DMS 273 treated with DMSO at 0.1 percent for 48 hours (cell line): ENCODE measurements around the gene GJA5.

Experiments used
- DNase-seq: peaks from one replicate; lab custom pipeline; 2025; lab: John Stamatoyannopoulos, UW

GJA5 gene

DNA sequence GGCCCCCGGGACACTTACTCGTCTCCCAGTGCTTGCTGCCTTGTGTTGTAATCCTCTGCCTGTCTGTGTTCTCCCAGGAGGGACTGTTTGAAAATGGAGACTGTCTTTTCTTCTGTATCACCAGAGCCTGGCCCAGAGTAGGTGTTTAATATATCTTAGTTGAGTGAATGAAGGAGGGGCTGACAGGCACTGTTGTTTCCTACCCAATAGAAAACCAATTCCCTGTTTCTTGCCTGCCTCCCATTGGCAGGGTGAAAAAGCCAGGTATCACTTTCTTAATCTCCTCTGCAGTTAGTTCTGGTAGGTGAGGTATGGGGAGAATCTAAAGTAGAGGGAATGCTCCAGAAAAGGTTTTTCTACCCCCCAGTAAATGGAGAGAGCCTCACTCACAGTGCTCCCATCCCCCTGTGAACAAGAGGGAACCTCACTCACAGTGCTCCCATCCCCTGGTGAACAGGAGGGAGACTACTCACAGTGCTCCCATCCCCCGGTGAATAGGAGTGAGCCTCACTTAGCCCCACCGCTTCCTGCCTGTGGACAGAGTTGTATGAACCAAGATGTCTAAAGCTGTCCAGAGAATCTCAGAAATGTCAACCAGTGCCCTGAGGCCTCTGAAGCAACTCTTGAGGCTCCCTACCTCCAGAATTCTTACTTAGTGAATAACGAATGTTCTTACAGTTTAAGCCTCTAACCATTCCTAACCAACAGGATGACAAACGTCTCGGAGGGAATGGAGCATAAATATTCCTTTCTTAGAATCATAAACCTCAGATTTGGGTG lies at the start of gene GJA5:
Gene GJA5 (minus strand): TSS at position 122 of the 780 bp plus-strand sequence. CDS start 1,364 bp downstream, outside the sequence.
- DNase-seq = no peak

DNA sequence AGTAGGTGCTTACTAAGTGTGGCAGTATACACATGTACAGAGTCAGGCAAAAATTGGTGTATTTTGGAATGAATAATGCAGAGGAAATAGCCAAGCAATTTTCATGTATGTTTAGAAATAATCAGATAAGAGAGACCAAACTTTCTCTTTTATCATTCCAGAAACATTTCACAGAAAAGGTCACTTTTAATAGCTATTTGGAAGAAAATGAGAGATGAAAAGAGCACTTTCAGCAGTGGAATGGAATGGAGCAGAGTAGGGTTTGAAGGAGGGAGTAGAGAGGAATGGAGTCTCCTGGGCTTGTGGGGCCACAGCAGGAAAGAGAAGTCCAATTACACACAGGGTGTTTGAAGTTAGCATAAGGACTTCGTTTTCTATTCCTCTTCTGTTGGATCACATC lies 48.8 kb upstream of the GJA5 start:
- no peak for DNase-seq

DNA sequence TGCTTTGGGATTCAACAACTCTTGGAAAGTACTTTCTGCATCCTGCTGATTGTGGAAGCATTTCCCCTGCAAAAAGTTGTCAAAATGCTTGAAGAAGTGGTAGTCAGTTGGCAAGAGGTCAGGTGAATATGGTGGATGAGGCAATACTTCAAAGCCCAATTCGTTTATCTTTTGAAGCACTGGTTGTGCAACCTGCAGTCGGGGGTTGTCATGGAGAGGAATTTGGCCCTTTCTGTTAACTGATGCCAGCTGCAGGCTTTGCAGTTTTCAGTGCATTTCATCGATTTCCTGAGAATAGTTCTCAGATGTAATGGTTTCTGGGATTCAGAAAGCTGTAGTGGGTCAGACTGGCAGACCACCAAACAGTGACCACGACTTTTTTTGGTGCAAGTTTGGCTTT lies 47.6 kb upstream of the GJA5 start:
- no peak for DNase-seq

DNA sequence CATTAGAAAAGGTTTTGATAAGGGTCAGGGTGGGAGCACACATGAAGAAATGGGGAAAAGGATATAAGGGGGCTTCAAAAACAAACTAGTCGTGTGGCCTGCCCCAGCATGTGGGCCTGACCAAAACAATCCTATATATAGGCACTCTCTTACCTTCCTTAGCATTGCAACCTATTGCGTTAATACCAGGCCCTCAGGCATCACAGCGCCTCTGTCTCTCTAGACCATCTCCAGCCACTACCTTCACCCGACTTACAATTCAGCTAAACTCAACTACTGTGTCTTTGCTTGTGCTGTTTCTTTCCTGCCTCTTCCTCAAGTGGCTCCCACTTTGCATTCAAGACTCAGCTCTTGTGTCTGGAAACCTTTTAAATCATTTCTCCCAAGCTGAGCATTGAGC lies 47.0 kb upstream of the GJA5 start:
- DNase-seq = no peak

DNA sequence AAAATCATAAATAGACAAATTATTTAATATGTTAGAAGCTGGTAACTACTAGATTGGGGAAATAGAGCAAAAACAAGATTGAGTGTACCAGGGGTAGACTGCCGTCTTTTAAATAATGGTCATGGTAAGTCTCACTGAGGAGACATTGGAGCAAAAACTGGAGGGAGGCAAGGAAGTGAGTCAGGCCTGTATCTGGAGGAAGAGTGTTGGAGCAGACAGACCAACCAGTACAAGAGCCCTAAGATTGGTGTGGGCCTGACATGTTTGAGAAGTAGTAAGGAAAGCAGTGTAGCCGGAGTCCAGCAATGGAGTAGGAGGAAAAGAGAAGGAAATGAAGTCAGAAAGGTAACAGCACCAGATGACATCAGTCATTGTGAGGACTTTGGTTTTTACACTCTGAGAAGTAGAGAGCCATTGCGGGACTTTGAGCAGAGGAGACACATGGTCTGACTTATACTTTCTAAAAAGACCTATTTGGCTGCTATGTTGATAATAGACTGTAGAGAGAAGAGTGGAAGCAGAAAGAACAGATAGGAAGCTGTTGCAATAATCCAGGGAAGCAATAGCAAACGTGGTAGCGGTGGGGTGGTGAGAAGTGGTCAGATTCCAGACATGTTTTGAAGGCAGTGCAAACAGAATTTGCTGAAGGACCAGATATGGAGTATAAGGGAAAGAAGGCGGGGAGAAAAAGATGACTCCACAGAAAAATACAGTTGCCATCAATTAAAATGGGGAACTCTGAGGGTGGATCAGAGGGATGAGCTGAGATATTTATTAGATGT lies 44.7 kb upstream of the GJA5 start:
- no peak for DNase-seq

DNA sequence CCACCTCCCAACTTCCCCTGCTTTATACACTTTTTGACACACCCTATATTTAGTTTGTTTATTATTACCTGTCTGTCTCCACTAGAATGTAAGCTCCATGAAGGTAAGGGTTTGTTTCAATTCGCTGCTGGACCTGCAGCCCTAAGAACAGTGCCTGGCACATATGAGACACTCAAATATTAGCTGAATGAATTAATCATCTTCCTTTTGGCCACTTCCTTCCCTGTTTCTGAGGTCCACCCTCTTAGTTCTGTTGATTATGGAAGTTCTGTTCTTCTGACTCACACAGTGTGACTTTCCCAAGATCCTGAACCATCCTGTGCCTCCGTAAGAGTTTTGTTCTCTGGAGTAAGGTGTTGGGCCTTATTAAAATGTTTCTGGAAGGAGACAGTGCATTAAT lies 40.4 kb upstream of the GJA5 start:
- no peak for DNase-seq

DNA sequence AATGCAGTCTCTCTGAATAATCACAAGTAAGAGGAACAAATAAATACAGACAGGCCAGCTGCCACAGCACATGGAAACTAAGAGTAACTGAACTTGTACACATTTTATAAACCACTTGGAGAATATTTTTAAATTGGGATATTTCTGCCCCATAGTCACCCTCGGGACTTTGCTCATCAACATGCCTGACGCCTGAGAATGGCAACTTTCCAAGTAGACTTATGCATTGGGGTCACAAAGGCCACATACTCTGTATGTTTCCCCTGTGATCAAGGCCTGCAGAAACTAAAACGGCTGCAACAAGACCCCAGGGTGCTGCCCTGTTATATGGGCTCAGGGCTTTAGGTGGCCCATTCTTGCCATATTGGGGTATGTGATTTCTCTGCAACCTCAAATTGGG lies 38.3 kb upstream of the GJA5 start:
- no peak for DNase-seq

DNA sequence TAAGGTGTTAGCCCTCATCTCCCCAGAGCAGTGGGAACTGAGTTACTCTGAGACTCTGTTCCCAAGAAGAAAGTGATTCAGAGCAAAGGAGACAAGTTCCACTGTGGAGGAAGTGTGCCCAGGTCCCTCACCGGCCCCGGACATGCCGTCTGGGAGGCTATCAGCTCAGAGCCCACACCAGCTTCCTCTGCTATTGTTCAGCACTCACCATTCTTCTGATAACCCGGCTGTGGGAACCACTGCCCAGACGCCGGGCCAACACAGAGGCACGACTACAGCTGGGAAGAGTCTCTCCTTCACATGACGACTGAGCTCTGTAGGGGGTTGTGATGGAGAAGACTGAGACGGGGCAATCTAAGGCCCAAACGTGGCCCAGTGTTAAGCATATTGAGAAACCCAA lies 34.2 kb upstream of the GJA5 start:
- DNase-seq = no peak

DNA sequence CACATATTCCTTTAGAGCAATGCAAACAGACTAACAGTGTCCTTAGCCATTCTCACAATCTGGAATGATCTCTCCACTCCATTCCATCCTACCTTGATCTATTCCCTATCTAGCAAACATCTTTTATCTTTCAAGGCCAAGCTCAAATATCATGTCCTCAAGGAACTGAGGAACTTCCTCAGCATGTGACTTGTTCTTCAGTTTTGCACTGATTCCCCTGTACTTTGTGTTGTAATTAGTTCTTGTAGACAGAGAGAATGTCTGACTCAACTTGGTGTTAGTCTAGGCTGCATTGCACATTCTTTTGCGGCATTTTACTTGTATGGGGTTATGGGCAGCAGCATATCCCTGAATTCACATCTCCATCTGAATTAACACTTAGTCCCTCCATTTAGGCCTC lies 31.5 kb upstream of the GJA5 start:
- no peak for DNase-seq

DNA sequence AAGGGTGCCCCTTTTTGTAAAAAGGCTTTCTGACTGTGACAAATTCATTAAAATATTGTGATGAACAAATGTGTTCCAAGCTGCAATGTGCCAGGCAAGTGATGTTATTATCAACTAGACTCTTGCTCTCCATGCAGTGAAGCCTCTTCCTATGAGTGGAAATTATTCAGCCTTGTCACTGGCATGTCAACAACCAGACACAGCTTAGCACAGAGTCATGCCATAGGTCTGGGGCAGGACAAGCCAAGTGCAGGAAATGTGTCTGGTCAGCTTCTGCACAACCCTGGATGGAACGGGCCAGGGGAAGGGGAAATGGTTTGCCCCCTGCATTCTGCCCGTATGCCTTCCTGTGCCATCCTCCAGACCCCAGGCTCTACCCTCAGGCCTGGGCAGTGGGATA lies 27.4 kb upstream of the GJA5 start:
- no peak for DNase-seq

DNA sequence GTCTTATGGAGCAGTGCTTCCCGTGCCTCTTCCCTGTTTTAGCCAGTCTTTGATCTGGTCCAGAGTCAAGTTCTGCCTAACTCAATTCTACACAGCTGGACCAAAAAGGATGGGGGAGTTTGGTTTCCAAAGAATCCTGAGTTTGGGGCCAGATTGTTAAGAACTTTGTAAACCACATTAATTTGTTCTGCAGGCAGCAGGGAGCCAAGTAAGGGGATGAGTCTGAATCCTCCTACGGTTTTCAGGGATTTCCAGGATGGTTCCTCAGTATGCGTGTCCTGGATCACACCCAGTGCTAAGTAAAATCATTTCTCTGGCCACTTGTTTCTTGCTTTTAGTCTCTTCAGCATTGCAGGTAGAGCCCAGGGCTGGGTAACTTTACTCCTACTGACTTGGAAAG lies 26.1 kb upstream of the GJA5 start:
- DNase-seq = no peak

DNA sequence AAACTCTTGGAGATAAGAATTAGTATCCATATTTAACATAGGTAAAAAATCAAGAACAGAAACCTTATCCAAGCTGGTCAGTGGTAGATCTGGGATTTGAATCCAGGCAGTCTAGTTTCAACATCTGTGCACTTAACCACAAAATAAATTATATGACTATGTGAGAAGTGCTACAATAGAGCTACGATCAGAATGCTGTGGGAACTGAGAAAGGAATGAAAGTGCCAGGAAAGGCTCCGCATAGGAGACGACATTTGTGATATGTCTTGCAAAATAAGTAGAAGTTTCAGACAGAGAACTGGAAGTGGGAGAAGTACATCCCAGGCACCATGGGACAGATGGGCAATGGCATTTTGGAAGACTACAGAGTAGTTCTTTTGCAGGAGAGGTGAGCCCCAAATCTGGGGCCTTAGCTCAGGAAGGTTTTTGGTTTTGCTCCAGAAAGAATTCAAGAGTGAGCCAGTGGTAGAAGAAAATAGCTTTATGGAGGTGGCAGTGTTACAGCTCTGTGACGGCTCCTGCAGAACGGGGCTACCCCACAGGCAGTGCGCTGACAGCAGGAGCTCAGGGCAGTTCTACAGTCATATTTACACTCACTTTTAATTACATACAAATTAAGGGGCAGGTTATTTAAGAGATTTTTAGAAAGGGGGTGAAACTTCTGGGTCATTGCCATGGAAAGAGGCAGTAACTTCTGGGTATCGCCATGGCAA lies 25.5 kb upstream of the GJA5 start:
- no peak for DNase-seq

DNA sequence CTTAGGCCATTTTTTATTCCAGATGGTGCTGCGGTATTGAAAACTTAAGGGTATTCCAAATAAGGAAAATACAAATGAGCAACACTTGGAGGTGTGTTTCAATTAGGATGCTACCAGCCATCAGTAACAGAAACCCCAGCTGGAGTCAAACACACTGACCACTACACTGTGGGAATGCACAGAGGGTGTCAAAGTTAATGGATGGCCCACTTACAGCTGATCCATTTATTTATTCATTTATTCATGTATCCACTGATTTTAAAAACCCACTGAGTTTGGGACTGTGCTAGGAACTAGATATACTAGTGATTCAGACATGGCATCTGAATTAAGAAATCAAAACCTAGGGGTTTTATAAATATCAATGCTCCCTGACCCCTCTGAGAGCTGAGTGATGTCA lies 24.5 kb upstream of the GJA5 start:
- DNase-seq = no peak

DNA sequence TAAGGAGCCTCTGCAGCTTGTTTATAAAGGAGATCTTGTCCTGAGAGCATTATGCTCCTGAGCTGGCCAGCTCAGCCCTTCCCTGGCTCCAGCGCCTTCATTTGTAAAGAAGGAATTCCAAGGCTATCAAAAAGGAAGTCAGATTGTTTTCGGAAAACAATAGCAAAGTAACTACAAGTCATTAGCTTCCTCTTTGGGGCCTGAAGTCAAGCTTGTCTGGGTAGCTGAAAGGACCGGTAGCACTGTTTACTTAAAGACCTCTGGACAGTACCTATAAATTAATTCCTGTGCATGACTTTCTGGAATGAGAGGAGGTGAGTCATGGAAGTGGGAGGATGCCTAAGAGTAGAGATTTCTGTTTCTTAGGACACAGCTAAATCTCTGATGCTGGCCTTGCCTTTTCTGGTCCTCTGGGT lies 20.7 kb upstream of the GJA5 start:
- DNase-seq = no peak

DNA sequence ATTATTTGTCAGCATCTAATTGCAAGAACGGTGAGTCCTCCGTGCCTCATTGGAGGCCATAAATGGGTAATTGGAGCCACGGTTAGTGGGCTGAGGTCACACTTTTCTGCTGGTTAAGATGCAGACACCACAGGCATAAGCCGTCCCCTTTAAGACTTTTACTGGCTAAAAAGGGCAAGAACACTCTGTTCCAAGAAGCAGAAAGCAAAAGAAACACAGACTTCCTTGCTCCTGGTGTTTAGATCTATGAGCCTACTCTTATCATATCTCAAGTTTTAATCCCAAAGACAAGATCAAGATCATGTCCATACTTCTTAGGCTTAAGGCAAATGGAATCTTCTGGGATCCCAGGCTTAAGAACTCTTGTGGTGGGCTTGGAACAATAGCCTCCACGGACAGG lies 17.3 kb upstream of the GJA5 start:
- no peak for DNase-seq

DNA sequence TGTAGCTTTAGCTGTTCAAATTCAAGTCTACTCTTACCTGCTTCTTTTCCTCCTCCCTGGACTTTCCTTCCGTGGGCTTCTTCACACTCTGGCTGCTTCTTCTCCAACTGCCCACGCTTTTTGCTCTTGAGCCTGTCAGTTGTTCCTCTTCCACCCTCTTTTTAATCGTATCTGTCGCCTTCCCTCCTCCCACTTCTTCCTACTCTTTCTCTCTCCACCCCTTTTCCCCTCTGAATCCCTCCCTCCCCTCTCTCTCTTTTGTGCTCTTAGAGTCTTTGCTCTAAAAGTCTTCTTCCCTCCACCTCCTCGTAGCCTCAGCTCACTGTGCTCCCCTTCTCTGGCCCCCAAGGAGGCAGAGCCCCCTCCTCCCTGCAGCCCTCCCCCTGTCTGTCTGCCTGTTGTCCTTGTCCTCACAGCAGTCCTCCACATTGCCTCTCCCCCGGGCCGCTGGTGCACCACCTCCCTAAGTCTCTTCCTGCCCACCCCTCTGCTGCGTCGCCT lies 12.9 kb upstream of the GJA5 start:
- DNase-seq = no peak

DNA sequence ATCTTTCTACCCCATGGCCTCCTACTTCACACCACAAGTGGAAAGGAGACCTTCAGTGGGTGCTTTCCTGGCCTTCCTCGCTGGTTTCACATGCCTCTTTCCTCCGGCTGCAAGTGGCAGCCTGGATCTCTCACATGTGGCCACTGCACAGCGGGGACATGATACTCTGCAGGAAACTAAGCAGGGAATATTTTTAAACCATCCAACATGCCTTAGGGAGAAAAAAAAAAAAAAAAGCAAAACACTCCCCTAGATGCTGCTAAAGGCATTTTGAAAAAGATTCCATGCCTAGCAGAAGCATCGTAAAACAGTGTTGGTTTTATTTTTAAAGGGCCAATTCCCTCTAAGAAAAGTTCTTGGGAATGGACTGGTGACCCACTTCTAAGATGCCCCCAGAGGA lies 12.2 kb upstream of the GJA5 start:
- no peak for DNase-seq

DNA sequence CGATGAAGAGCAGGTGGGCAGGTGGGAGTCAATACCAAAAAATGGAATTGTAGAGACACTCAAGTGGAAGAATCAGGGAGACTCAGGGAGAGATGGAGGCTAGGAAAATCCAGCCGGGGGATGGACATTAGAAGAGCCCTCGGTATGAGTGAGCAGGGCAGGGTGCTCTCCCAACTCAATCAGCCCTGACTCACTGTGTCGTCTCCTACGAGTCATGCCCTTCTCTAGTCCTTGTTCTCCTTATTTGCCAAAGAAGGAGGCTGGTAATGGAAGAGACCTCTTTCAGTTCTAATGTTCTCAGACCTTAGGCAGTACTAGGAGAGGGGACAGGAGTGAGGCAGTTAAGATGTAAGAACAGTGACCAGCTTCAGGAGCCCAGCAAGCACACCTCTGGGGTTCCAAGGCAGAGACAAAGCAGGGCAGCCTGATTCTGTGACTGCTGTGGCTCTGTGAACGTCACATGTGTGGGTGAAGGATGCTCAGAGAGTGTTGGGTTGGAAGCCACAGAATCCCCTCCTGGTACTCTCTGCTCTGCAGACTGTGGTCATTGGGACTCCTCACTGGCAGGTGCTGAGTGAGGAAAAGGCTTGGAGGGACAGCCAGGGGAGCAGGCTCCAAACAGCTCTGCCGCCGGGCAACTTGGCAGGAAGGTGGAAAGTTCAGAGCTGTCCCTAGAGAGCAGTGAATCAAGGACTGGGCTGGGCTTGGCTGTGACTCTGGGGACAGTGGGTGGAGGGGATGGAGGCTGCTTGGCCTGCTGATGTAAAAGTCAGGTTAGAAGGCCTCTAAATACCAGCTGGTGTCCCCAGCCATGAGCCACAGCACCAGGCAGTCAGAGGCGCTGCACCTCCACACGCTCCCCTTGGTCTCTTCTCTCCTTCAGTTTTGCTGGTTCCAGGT lies 11.1 kb upstream of the GJA5 start:
- no peak for DNase-seq

DNA sequence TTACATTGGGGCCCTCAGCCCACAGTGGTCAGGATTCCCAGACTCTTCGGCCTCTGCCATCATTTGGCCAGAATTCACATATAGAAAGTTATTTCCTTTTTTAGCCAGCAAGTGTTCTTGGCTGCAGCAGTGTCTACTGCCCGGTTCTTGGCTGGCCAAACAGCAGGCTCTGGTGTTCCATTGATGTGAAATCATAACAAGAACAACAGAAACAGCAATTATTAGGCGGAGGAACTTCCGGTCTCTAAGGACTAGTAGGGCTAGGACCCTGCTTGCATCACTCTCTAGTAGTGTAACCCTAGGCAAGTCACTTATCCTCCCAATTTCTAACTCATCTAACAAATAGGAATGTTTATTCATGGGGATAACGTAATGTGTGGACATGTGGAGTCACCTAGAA lies 8.7 kb upstream of the GJA5 start:
- DNase-seq = no peak

DNA sequence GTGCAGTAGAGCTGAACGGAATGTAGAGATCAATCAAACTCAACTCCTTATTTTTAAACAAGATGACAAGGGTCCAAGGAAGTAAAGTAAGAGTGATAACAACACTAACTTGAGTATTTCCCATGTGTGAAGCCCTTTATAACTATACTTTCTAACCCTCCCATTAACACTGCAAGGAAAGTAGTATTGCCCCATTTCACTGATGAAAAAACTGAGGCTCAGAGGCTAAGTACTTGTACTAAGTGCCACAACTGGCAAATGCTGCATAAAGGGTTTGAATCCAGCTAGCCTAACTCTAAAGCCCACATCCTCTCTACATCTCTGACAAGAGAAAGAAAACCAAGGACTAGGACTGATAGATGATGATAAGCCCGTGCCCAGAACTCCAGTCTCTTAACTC lies 8.2 kb upstream of the GJA5 start:
- no peak for DNase-seq

DNA sequence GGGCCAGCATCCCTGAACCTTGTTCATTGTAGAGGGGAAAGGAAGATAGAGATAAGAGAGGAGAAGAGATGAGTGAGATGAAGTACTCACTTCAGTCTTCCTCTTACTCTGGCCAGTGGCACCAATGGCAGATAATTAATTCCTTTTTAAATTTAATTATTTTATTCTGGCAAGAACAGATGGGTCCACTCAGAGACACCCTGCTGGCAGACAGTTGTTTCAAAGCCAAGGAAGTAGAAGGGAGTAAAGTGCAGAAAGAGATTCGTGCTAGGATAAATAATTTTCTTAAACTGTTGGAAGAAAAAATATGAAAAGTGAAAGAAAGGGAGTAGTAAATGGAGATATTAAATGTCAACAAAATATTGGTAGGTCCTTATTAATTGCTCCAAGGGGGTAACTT lies 7.7 kb upstream of the GJA5 start:
- DNase-seq = no peak
